PFSK-1 (cell line): Measurements from ENCODE around the gene GH2.

Experiments
- REST ChIP-seq, 2 experiments: IDR thresholded peaks; 2 replicates each; pipeline versions ENCODE4 v1.6.1 to v1.8.0; 2011 to 2012; ENCODE audit warnings: low read depth in 2 of 2, low read length in 2 of 2, control low read depth in 1 of 2, inconsistent platforms in 1 of 2, mild to moderate bottlenecking in 1 of 2, moderate library complexity in 1 of 2; ENCODE audit not compliant: insufficient read depth in 1 of 2
- SIN3A ChIP-seq: IDR thresholded peaks from 2 replicates; pipeline ENCODE4 v1.6.1; 2012; ENCODE audit warnings: mild to moderate bottlenecking, low read length, moderate library complexity, borderline replicate concordance; ENCODE audit not compliant: insufficient read depth
- TAF1 ChIP-seq: IDR thresholded peaks from 2 replicates; pipeline ENCODE4 v1.6.1; 2012; ENCODE audit warnings: low read length, control low read depth, borderline replicate concordance; ENCODE audit not compliant: insufficient read depth

GRCh38 chr17:63926164-63926563, 44.4 kb upstream of the GH2 start:
- TF ChIP-seq TAF1, result no peak
- no peak for TF ChIP-seq REST (IDR thresholded peaks at IDR 0.05; ENCODE audit: insufficient read depth in 1 of 2, low read depth in 2 of 2, low read length in 2 of 2)
- TF ChIP-seq SIN3A, result no peak
